Stimulated activated naive B cell treated with anti-CD40 and anti-IgM and Interleukin-4, amounts not matched to agents 10 μg/mL and 1 μg/mL and 100 μg/mL, for 72 hours (primary cell): ENCODE data around the gene JMY.

Experiments used
- ATAC-seq, 2 donors: fragments of 150-1000 bp; cut with Tn5 transposase; replicated peaks; 2 replicates each; pipeline ENCODE4 v1.10.0; 2021; ENCODE audit warnings: moderate library complexity in 1 of 2
- DNase-seq: peaks from one replicate; pipeline ENCODE4 v3.0.0; 2021
- H3K27ac Mint-ChIP-seq: one replicate; pipeline ENCODE4 v1.8.0; 2022; ENCODE audit warnings: mild to moderate bottlenecking, mixed read lengths
- H3K27me3 Mint-ChIP-seq, 2 donors: one replicate each; pipeline ENCODE4 v1.8.0; 2022; ENCODE audit warnings: mixed read lengths in 2 of 2
- H3K36me3 Mint-ChIP-seq, 2 donors: one replicate each; pipeline ENCODE4 v1.8.0; 2022; ENCODE audit warnings: mixed read lengths in 2 of 2, mild to moderate bottlenecking in 1 of 2
- H3K4me1 Mint-ChIP-seq, 2 donors: one replicate each; pipeline ENCODE4 v1.8.0; 2022; ENCODE audit warnings: mixed read lengths in 2 of 2, mild to moderate bottlenecking in 1 of 2
- H3K4me3 Mint-ChIP-seq, 2 donors: one replicate each; pipeline ENCODE4 v1.8.0; 2022; ENCODE audit warnings: mild to moderate bottlenecking in 2 of 2, mixed read lengths in 2 of 2, moderate library complexity in 1 of 2
- H3K9me3 Mint-ChIP-seq, 2 donors: one replicate each; pipeline ENCODE4 v1.8.0; 2022; ENCODE audit warnings: mixed read lengths in 2 of 2, mild to moderate bottlenecking in 1 of 2

Gene JMY

DNA sequence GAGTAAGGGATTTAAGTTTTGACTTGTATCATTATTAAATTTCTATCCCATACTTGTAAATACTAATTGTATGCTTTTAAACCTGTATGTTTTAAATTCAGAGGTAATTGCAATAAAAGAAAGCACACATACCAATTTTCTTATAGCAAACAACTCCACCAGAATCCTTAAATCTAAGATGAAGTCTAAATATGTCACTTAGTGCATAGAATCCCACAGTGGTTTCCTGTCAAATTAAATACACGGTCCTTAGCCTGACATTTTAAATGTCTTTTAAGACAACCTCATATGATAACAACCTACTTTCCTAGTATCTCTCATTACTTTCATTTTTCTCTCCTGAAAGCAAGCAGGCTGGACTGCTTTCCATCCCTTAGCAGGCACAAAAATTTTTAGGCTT lies 52.0 kb downstream of the JMY start:
- Mint-ChIP-seq H3K27me3 (no peaks in the 10 kb centered on the region), H3K4me1 (no peaks in the 10 kb centered on the region), H3K4me3 (no peak overlapping the region), H3K27ac (no peak overlapping the region), H3K9me3 (no peaks in the 10 kb centered on the region), H3K36me3 (peaks cover 6 to 17% of the 10 kb centered on the region in 2 donors)
- DNase-seq (no peak), ATAC-seq (no peak)

DNA sequence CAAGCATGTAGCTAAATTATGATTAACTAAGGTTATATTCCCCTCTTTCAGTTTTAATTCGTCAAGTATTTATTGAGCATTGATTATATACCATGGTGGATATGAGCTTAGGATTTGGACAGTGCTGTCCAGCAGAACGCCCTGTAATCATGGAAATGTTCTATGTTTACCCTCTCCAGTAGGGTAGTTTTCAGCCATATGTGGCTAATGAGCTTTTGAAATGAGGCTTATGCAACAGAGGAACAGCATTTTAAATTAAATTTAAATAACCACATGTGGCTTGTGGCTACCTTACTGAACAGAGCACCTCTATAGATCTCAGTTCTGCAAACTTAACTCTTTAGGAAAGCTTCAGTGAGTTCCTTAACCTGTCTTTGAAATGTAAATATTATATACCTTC lies 59.1 kb downstream of the JMY start:
- peaks cover 0 to 7% of the 10 kb centered on the region in 2 donors for H3K4me1 Mint-ChIP-seq
- peaks cover 8 to 12% of the 10 kb centered on the region in 2 donors for H3K36me3 Mint-ChIP-seq
- no peak for DNase-seq
- ATAC-seq: peak in 1 of 2 donors; percentile 49
- no peaks in the 10 kb centered on the region for H3K9me3 Mint-ChIP-seq
- no peak overlapping the region for H3K4me3 Mint-ChIP-seq
- no peak overlapping the region for H3K27ac Mint-ChIP-seq
- no peaks in the 10 kb centered on the region for H3K27me3 Mint-ChIP-seq

DNA sequence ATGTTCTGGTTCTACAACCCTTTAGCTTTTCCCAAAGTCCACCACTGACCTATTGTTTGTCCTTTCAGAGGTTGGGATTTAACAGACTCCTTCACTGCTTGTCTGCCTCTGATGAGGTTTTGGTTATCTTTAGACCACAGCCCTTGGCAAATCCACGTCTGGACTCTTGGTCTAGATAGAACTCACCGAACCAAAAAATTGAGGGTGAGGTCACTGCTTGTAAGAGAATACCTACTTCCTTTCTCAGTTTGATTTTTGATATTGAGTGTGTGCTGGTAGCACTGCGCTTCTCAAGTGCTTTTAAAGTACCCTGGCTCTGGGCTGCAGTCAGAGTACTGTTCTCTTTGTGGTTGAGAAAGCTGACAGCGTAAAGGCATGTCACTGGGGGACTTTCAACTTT lies 61.7 kb downstream of the JMY start:
- no peak overlapping the region for H3K27ac Mint-ChIP-seq
- no peak overlapping the region for H3K4me3 Mint-ChIP-seq
- H3K9me3 Mint-ChIP-seq: no peaks in the 10 kb centered on the region
- peaks cover 6 to 16% of the 10 kb centered on the region in 2 donors for H3K36me3 Mint-ChIP-seq
- peaks cover 0 to 7% of the 10 kb centered on the region in 2 donors for H3K4me1 Mint-ChIP-seq
- no peaks in the 10 kb centered on the region for H3K27me3 Mint-ChIP-seq
- no peak for DNase-seq
- ATAC-seq: peak in 1 of 2 donors; percentile 31

DNA sequence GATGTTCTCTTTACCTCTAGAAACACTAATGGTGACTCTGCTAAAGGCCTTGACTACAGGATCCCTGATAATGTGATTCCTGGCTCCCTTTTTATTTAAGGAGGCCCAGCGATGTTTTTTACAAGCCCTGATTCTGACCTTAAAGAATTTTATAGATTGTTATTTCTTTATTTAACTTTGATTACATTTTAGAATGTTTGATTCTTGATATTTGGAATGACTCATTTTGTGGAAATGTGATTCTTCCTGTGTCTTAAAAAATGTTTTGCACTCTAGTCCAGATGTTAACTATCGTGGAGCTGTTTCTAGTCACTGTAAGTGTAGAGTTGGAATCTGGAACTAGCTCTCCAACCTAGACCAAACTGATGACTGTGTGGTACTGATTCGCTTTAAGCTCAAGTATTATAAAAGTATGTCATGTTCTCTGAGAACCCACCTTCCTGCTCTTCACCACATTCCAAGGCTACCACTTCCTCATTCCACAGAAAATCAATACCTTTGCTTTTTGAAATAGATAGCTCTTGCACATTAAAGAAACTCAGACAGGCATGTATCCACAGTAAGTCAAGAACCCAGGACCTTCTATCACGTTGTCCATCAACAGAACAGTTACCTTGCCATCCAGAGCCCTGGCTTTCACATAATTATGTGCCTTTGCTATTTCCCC lies 65.2 kb downstream of the JMY start:
- peaks cover 0 to 7% of the 10 kb centered on the region in 2 donors for H3K4me1 Mint-ChIP-seq
- H3K27ac Mint-ChIP-seq: no peak overlapping the region
- no peaks in the 10 kb centered on the region for H3K27me3 Mint-ChIP-seq
- H3K4me3 Mint-ChIP-seq: no peak overlapping the region
- no peak for DNase-seq
- peaks cover 6 to 12% of the 10 kb centered on the region in 2 donors for H3K36me3 Mint-ChIP-seq
- H3K9me3 Mint-ChIP-seq: no peaks in the 10 kb centered on the region
- no peak for ATAC-seq

DNA sequence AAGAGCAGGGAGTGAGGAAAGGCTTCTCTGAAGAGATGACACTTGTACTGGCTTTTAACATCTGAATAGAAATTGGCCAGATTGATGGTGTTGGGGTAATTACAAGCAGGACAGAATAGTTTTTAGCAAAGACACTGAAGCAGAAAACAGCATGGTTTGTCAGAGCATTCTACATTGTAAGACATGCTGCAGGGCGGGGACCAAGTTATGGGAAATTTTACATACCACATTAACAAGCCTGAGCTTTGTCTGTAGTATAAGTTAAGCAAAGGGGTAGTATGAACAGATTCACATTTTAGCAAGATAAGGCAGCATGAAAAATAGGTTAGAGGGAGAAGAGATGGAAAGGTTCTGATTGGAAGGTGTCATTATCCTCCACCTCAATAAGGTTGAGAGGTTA lies 66.5 kb downstream of the JMY start:
- H3K9me3 Mint-ChIP-seq: no peaks in the 10 kb centered on the region
- ATAC-seq: no peak
- no peak overlapping the region for H3K4me3 Mint-ChIP-seq
- no peak overlapping the region for H3K27ac Mint-ChIP-seq
- no peak for DNase-seq
- H3K4me1 Mint-ChIP-seq: peaks cover 0 to 5% of the 10 kb centered on the region in 2 donors
- peaks cover 13 to 17% of the 10 kb centered on the region in 2 donors for H3K36me3 Mint-ChIP-seq
- no peaks in the 10 kb centered on the region for H3K27me3 Mint-ChIP-seq

DNA sequence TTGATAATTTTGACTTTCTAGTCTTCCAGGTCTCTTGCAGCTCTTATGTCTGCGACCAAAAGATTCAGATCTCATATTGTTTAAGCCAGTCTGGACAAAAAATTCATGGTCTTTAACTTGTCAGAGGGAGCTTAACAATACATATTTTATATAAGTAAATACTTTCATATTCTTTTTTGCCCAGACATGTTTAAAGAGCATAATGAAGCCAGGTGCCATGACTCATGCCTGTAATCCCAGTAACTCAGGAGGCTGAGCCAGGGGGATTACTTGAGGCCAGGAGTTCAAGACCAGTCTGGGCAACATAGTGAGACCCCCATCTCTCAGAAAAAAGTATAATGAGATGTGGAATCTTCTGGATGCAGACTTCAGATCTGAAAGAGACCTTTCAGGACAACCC lies 69.8 kb downstream of the JMY start:
- peaks cover 17 to 20% of the 10 kb centered on the region in 2 donors for H3K36me3 Mint-ChIP-seq
- no peaks in the 10 kb centered on the region for H3K9me3 Mint-ChIP-seq
- no peaks in the 10 kb centered on the region for H3K4me1 Mint-ChIP-seq
- no peak overlapping the region for H3K27ac Mint-ChIP-seq
- no peak overlapping the region for H3K4me3 Mint-ChIP-seq
- no peaks in the 10 kb centered on the region for H3K27me3 Mint-ChIP-seq
- ATAC-seq (no peak), DNase-seq (no peak)

DNA sequence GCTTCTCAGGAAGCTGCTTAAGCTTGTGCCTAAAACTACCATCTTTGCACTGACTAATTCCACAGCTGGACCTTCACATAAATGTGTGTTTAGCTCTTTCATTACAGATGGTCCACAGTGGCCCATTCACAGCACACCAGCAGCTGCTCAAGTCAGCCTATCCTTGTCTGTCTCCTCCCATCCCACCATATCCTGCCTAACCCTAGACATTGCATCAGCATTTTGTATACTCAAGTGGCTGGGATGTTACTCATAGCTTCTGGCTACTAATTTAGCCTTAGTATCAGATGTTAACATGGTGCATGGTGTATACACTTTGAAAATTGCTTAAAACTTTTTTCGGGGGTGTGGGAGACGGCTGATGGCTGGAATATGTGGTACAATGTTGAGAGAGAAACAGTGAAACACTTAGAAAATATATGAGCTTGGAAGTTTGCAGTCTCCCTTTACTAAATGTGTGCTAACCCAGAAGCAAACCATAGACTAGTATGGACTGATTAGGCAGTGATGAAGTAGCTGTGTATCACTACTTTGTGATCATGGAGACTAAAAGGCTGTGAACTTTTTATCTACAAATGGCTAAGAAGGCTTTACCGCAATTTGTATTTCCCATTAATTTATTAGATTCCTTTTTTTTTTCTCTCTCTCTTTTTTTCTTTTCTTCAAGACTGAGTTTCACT lies 83.1 kb downstream of the JMY start:
- Mint-ChIP-seq H3K27ac (no peak overlapping the region), H3K9me3 (no peaks in the 10 kb centered on the region), H3K36me3 (peaks cover 8 to 20% of the 10 kb centered on the region in 2 donors), H3K4me3 (no peak overlapping the region), H3K27me3 (no peaks in the 10 kb centered on the region), H3K4me1 (no peaks in the 10 kb centered on the region)
- no peak for ATAC-seq
- no peak for DNase-seq

DNA sequence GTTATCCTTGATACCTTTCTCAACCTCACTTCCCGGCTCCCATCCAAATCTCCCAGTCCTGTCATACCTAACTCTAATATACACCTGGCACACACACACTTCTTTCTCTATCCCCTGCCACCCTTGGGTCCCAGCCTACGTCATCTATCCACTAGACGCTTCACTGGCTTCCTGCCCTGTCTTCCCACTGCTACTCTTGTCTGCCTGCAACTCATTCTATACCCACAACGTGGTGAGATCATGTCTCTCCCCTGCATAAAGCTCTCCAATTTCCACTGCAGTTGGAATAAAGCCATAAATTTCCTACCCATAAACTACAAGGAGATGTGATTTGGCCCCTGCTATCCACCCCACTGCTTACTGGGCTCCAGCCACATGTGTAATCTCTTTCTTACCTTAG lies 93.5 kb downstream of the JMY start:
- no peak overlapping the region for H3K27ac Mint-ChIP-seq
- peaks cover 4 to 14% of the 10 kb centered on the region in 2 donors for H3K27me3 Mint-ChIP-seq
- ATAC-seq (no peak), DNase-seq (no peak)
- peaks cover 0 to 2% of the 10 kb centered on the region in 2 donors for H3K9me3 Mint-ChIP-seq
- no peak overlapping the region for H3K4me3 Mint-ChIP-seq
- H3K4me1 Mint-ChIP-seq: no peaks in the 10 kb centered on the region
- H3K36me3 Mint-ChIP-seq: no peaks in the 10 kb centered on the region

DNA sequence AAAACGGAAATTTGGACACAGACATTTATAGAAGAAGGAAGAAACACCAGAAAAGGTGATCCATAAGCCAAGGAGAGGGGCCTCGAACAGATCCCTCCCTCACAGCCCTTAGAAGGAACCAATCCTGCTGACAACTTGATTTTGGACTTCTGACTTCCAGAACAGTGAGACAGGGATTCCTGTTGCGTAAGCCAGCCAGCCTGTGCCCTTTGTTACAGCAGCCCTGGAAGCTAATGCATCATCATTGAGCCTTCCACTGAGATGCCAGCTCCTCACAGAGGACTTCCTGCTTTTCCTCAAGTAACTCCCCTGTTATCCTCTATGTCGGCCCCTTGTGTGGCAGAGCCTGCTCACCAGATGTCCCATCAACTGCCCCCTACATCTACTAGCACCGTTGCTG lies 94.1 kb downstream of the JMY start:
- peaks cover 0 to 2% of the 10 kb centered on the region in 2 donors for H3K9me3 Mint-ChIP-seq
- H3K27ac Mint-ChIP-seq: no peak overlapping the region
- H3K36me3 Mint-ChIP-seq: no peaks in the 10 kb centered on the region
- peaks cover 4 to 14% of the 10 kb centered on the region in 2 donors for H3K27me3 Mint-ChIP-seq
- H3K4me3 Mint-ChIP-seq: no peak overlapping the region
- no peak for DNase-seq
- ATAC-seq: no peak
- H3K4me1 Mint-ChIP-seq: no peaks in the 10 kb centered on the region

DNA sequence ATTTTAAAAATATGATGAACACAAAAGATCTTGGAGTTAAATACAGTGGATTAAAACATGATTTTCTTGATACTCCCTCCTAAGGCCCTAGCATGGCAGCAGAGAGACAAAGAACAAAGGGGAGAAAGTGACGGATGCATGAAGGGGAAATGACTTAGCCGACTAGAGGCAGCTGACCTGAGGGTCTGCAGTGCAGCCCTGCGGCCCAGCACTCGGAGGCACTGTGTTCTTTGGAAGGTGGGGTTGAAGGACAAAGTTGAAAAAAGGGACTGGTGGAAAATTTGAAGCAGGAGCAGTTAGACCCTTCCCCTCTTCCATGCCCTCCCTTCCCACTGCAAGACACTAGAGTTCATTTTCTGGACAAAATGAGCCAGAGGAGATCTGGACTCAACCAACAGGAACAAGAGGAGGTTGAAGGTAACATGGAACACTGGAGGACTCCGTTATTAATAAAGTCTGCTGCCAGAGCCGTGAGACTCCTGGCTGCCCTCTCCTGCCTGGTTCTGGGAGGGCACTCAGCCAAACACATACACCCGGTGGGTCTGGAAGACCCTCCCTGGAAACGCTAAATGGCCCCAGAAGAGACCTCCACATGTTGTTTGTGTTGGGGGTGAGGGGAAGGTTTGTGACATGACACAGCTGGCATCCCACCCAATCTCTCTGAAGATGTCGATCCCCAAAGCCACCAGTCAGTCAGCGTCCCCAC lies 98.1 kb downstream of the JMY start:
- ATAC-seq (no peak), DNase-seq (no peak)
- H3K27me3 Mint-ChIP-seq: peaks cover 12 to 25% of the 10 kb centered on the region in 2 donors
- H3K27ac Mint-ChIP-seq: no peak overlapping the region
- H3K36me3 Mint-ChIP-seq: no peaks in the 10 kb centered on the region
- H3K4me3 Mint-ChIP-seq: no peak overlapping the region
- no peaks in the 10 kb centered on the region for H3K4me1 Mint-ChIP-seq
- H3K9me3 Mint-ChIP-seq: peaks cover 0 to 9% of the 10 kb centered on the region in 2 donors

DNA sequence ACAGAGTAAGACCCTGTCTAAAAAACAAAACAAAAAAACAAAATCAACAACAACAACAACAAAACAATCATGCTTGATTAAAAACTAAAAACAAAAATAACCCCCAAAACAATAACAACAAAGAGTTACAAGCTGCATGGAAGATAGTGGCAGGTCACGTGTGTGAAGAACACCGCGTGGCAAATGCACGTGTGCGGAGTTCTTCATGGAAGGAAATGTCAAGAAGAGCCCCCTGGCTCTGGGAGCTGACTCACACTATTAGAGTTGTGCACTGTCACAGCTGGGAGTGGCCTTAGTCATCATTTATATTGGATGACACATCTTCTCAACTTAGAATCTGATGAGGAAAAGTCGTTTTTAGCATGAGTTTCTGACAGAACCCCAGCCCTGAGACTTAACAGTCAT lies 110.5 kb downstream of the JMY start:
- no peaks in the 10 kb centered on the region for H3K36me3 Mint-ChIP-seq
- no peak for DNase-seq
- H3K4me1 Mint-ChIP-seq: no peaks in the 10 kb centered on the region
- H3K9me3 Mint-ChIP-seq: no peaks in the 10 kb centered on the region
- no peak for ATAC-seq
- H3K27ac Mint-ChIP-seq: no peak overlapping the region
- no peak overlapping the region for H3K4me3 Mint-ChIP-seq
- H3K27me3 Mint-ChIP-seq: peaks cover 0 to 4% of the 10 kb centered on the region in 2 donors

DNA sequence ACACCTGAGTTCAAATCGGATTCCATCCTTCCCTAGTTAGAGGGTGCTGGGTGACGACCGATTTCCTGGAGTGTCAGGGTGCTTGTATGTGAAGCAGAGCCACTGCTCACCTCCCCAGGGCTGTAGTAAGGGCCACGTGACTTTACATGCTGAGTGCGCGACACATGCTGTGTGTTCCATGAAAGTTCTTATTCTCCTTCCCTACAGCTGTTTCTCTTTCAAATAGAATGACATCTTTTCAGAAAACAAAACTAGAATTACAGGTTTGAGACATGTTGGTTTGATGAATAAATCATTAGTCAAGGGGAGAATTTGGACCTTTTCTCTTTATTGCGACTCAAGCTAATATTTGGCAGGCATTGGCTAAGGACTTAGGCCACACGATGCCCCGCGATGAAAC lies 113.1 kb downstream of the JMY start:
- ATAC-seq (no peak), DNase-seq (no peak)
- Mint-ChIP-seq H3K9me3 (peaks cover 0 to 2% of the 10 kb centered on the region in 2 donors), H3K36me3 (no peaks in the 10 kb centered on the region), H3K27me3 (peaks cover 0 to 4% of the 10 kb centered on the region in 2 donors), H3K4me1 (no peaks in the 10 kb centered on the region), H3K4me3 (no peak overlapping the region), H3K27ac (no peak overlapping the region)

DNA sequence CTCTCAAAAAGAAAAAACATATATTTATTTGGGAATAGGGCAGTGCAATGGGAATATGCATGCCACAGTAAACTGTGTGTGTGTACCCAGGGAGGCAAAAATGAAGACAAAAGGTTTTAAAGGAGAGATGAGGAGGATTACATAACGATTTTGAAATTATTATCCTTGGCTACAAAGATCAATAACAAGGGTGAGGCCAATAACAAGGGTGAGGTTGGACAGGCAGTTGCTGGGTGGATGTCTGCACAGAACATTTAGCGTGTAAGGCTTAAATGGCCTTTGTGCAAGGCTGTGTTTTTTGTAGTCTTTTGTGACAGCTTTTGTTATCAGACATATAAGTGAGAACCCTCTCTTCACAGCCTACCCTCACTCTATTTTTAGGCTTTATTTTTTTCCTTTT lies 114.0 kb downstream of the JMY start:
- Mint-ChIP-seq H3K27me3 (peaks cover 0 to 4% of the 10 kb centered on the region in 2 donors), H3K36me3 (no peaks in the 10 kb centered on the region), H3K9me3 (peaks cover 0 to 2% of the 10 kb centered on the region in 2 donors), H3K4me1 (no peaks in the 10 kb centered on the region), H3K4me3 (no peak overlapping the region), H3K27ac (no peak overlapping the region)
- ATAC-seq (no peak), DNase-seq (no peak)

DNA sequence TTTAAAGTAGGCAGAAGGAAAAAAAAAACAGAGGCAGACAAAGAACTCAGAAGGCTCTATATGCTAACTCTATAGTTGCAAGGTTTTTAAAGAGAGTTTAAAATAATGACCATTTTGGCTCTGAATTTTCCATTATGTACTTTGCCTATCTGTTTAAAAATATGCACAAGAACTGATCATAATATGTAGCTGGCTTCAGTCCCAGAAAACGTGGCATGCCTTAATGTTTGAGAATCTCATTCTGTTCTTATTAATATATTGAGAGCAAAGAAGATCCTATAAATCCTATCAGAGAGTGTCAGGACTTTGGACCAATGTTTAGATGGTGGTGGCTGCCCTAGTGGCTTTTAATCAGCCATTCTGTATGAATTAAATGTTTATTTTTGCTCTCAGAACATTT lies 121.5 kb downstream of the JMY start:
- ATAC-seq (no peak), DNase-seq (no peak)
- Mint-ChIP-seq H3K36me3 (peaks cover 0 to 3% of the 10 kb centered on the region in 2 donors), H3K9me3 (peaks cover 0 to 4% of the 10 kb centered on the region in 2 donors), H3K27ac (no peak overlapping the region), H3K4me1 (no peaks in the 10 kb centered on the region), H3K27me3 (peaks cover 0 to 17% of the 10 kb centered on the region in 2 donors), H3K4me3 (no peak overlapping the region)
